Gastroesophageal sphincter (tissue), 2 donors: ENCODE data around the gene ARHGAP26.

ENCODE experiments used
- POLR2A ChIP-seq, 2 donors: fragments of 450-650 bp; IDR thresholded peaks; one replicate each; pipeline ENCODE4 v1.6.1; 2017; ENCODE audit warnings: antibody characterized with exemption in 2 of 2, mild to moderate bottlenecking in 2 of 2, moderate library complexity in 1 of 2
- POLR2AphosphoS5 ChIP-seq: sonication (generic); formaldehyde crosslinking; IDR thresholded peaks from one replicate; pipeline ENCODE4 v1.6.1; 2017; ENCODE audit warnings: antibody characterized with exemption

DNA sequence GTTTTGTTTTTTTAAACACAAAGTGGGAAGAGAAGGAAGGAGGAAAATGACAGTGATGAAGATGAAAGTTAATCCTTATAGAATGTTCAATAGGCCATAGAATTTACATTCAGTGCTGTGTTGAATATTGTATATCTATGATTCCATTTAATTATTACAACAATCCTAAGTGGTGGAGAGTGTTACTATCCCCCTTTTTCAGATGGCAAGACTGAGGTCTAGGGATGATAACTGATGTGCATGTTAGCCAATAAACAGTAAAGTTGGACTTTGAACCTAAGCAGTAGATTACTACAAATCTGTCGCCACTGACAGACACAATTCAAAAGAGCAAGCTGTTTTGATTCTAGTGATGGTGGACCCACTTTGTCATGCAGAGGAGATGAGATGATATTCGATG lies 237.9 kb downstream of the ARHGAP26 start:
- no peak for TF ChIP-seq POLR2AphosphoS5
- TF ChIP-seq POLR2A (IDR thresholded peaks at IDR 0.05), result no peak
